ENCODE data around the gene GTF2F2.

Gene GTF2F2

GRCh38 chr13:45092663-45093062, 27.6 kb upstream of the GTF2F2 start:
- DNase-seq, result peak; percentile 56 to 92 (median 91)
- ChIA-PET POLR2A (no interaction called here), CTCF (no interaction called here)
- Histone ChIP-seq H3K4me1 (ENCODE audit: control extremely low read depth in 1 of 4, control insufficient read depth in 4 of 4, insufficient read depth in 4 of 4, low read length in 3 of 4) (peaks cover 0 to 10% (median 5%) of the 10 kb centered on the region in 4 experiments), H3K36me3 (ENCODE audit: control insufficient read depth in 4 of 4, insufficient read depth in 4 of 4, low read length in 3 of 4) (no peaks in the 10 kb centered on the region), H3K27me3 (replicated peaks in 2 of 5; ENCODE audit: control insufficient read depth in 4 of 5, insufficient read depth in 5 of 5, low read length in 4 of 5) (peaks cover 0 to 22% (median 7%) of the 10 kb centered on the region in 5 experiments), H3K4me3 (ENCODE audit: control insufficient read depth in 1 of 7, extremely low read depth in 1 of 7, insufficient read depth in 4 of 7, low read depth in 2 of 7, low read length in 6 of 7) (no peak overlapping the region), H3K27ac (ENCODE audit: insufficient read depth in 1 of 2, low read depth in 1 of 2, low read length in 2 of 2, poor library complexity in 1 of 2, severe bottlenecking in 2 of 2) (no peak overlapping the region), H3K9me3 (ENCODE audit: control extremely low read depth in 1 of 5, control insufficient read depth in 4 of 5, insufficient read depth in 2 of 5, low read depth in 1 of 5, low read length in 4 of 5) (no peaks in the 10 kb centered on the region)
- 0% methylated on average over 2 of the region's 2 CpGs for WGBS (ENCODE audit: insufficient coverage)

- peaks cover 0 to 4% (median 0%) of the 10 kb centered on the region in 5 experiments for H3K27me3 ChIP-seq (replicated peaks in 2 of 5; ENCODE audit: control insufficient read depth in 4 of 5, insufficient read depth in 5 of 5, low read length in 4 of 5)
- no peak overlapping the region for H3K4me3 ChIP-seq (ENCODE audit: control insufficient read depth in 1 of 7, extremely low read depth in 1 of 7, insufficient read depth in 4 of 7, low read depth in 2 of 7, low read length in 6 of 7)
- H3K9me3 ChIP-seq (ENCODE audit: control extremely low read depth in 1 of 5, control insufficient read depth in 4 of 5, insufficient read depth in 2 of 5, low read depth in 1 of 5, low read length in 4 of 5), result no peaks in the 10 kb centered on the region
- WGBS (ENCODE audit: insufficient coverage), result 91% methylated on average over 4 of the region's 5 CpGs
- H3K4me1 ChIP-seq (ENCODE audit: control extremely low read depth in 1 of 4, control insufficient read depth in 4 of 4, insufficient read depth in 4 of 4, low read length in 3 of 4), result no peaks in the 10 kb centered on the region
- no peaks in the 10 kb centered on the region for H3K36me3 ChIP-seq (ENCODE audit: control insufficient read depth in 4 of 4, insufficient read depth in 4 of 4, low read length in 3 of 4)
- DNase-seq, result no peak
- ChIA-PET POLR2A (no interaction called here), CTCF (no interaction called here)
- no peak overlapping the region for H3K27ac ChIP-seq (ENCODE audit: insufficient read depth in 1 of 2, low read depth in 1 of 2, low read length in 2 of 2, poor library complexity in 1 of 2, severe bottlenecking in 2 of 2)
Observed at GRCh38 chr13:45100573-45101262, 19.6 kb upstream of the GTF2F2 start.

- DNase-seq, result no peak
- no peaks in the 10 kb centered on the region for H3K27me3 ChIP-seq (replicated peaks in 2 of 5; ENCODE audit: control insufficient read depth in 4 of 5, insufficient read depth in 5 of 5, low read length in 4 of 5)
- H3K36me3 ChIP-seq (ENCODE audit: control insufficient read depth in 4 of 4, insufficient read depth in 4 of 4, low read length in 3 of 4), result no peaks in the 10 kb centered on the region
- WGBS (ENCODE audit: insufficient coverage), result 80% methylated on average over 1 of the region's 10 CpGs
- no peaks in the 10 kb centered on the region for H3K4me1 ChIP-seq (ENCODE audit: control extremely low read depth in 1 of 4, control insufficient read depth in 4 of 4, insufficient read depth in 4 of 4, low read length in 3 of 4)
- ChIA-PET POLR2A (interaction anchor here (0.6 kb wide), 2 partner anchors 45 to 118 kb away, joined by 3 to 5 read pairs; no protein-coding TSS in a partner anchor), CTCF (no interaction called here)
- H3K27ac ChIP-seq (ENCODE audit: insufficient read depth in 1 of 2, low read depth in 1 of 2, low read length in 2 of 2, poor library complexity in 1 of 2, severe bottlenecking in 2 of 2), result no peak overlapping the region
- H3K9me3 ChIP-seq (ENCODE audit: control extremely low read depth in 1 of 5, control insufficient read depth in 4 of 5, insufficient read depth in 2 of 5, low read depth in 1 of 5, low read length in 4 of 5), result no peaks in the 10 kb centered on the region
- no peak overlapping the region for H3K4me3 ChIP-seq (ENCODE audit: control insufficient read depth in 1 of 7, extremely low read depth in 1 of 7, insufficient read depth in 4 of 7, low read depth in 2 of 7, low read length in 6 of 7)
Observed at GRCh38 chr13:45101327-45102018, 18.8 kb upstream of the GTF2F2 start.

GRCh38 chr13:45102136-45102507, 18.2 kb upstream of the GTF2F2 start:
- Histone ChIP-seq H3K9me3 (ENCODE audit: control extremely low read depth in 1 of 5, control insufficient read depth in 4 of 5, insufficient read depth in 2 of 5, low read depth in 1 of 5, low read length in 4 of 5) (no peaks in the 10 kb centered on the region), H3K4me3 (ENCODE audit: control insufficient read depth in 1 of 7, extremely low read depth in 1 of 7, insufficient read depth in 4 of 7, low read depth in 2 of 7, low read length in 6 of 7) (no peak overlapping the region), H3K27me3 (replicated peaks in 2 of 5; ENCODE audit: control insufficient read depth in 4 of 5, insufficient read depth in 5 of 5, low read length in 4 of 5) (no peaks in the 10 kb centered on the region), H3K27ac (ENCODE audit: insufficient read depth in 1 of 2, low read depth in 1 of 2, low read length in 2 of 2, poor library complexity in 1 of 2, severe bottlenecking in 2 of 2) (no peak overlapping the region), H3K36me3 (ENCODE audit: control insufficient read depth in 4 of 4, insufficient read depth in 4 of 4, low read length in 3 of 4) (no peaks in the 10 kb centered on the region), H3K4me1 (ENCODE audit: control extremely low read depth in 1 of 4, control insufficient read depth in 4 of 4, insufficient read depth in 4 of 4, low read length in 3 of 4) (no peaks in the 10 kb centered on the region)
- ChIA-PET CTCF (no interaction called here), POLR2A (no interaction called here)
- DNase-seq, result no peak
- 98% methylated on average over 6 of the region's 6 CpGs for WGBS (ENCODE audit: insufficient coverage)

GRCh38 chr13:45103449-45103848, 16.9 kb upstream of the GTF2F2 start:
- Histone ChIP-seq H3K9me3 (ENCODE audit: control extremely low read depth in 1 of 5, control insufficient read depth in 4 of 5, insufficient read depth in 2 of 5, low read depth in 1 of 5, low read length in 4 of 5) (no peaks in the 10 kb centered on the region), H3K4me3 (ENCODE audit: control insufficient read depth in 1 of 7, extremely low read depth in 1 of 7, insufficient read depth in 4 of 7, low read depth in 2 of 7, low read length in 6 of 7) (no peak overlapping the region), H3K27me3 (replicated peaks in 2 of 5; ENCODE audit: control insufficient read depth in 4 of 5, insufficient read depth in 5 of 5, low read length in 4 of 5) (no peaks in the 10 kb centered on the region), H3K27ac (ENCODE audit: insufficient read depth in 1 of 2, low read depth in 1 of 2, low read length in 2 of 2, poor library complexity in 1 of 2, severe bottlenecking in 2 of 2) (no peak overlapping the region), H3K36me3 (ENCODE audit: control insufficient read depth in 4 of 4, insufficient read depth in 4 of 4, low read length in 3 of 4) (no peaks in the 10 kb centered on the region), H3K4me1 (ENCODE audit: control extremely low read depth in 1 of 4, control insufficient read depth in 4 of 4, insufficient read depth in 4 of 4, low read length in 3 of 4) (peaks cover 0 to 1% (median 0%) of the 10 kb centered on the region in 4 experiments)
- WGBS (ENCODE audit: insufficient coverage), result no CpG with 5 or more reads among the region's 2 CpGs
- CTCF ChIA-PET, result interaction anchor here (0.6 to 1.1 kb wide), 2 partner anchors 18 to 57 kb away, joined by 3 read pairs; no protein-coding TSS in a partner anchor
- POLR2A ChIA-PET, result no interaction called here
- DNase-seq, result no peak

GRCh38 chr13:45104261-45104660, 16.0 kb upstream of the GTF2F2 start:
- POLR2A ChIA-PET, result no interaction called here
- H3K27me3 ChIP-seq (replicated peaks in 2 of 5; ENCODE audit: control insufficient read depth in 4 of 5, insufficient read depth in 5 of 5, low read length in 4 of 5), result no peaks in the 10 kb centered on the region
- whole genome bisulfite sequencing (ENCODE audit: insufficient coverage), result 94% methylated on average over 2 of the region's 3 CpGs
- no peak for DNase-seq
- no peak overlapping the region for H3K27ac ChIP-seq (ENCODE audit: insufficient read depth in 1 of 2, low read depth in 1 of 2, low read length in 2 of 2, poor library complexity in 1 of 2, severe bottlenecking in 2 of 2)
- no peaks in the 10 kb centered on the region for H3K9me3 ChIP-seq (ENCODE audit: control extremely low read depth in 1 of 5, control insufficient read depth in 4 of 5, insufficient read depth in 2 of 5, low read depth in 1 of 5, low read length in 4 of 5)
- no peak overlapping the region for H3K4me3 ChIP-seq (ENCODE audit: control insufficient read depth in 1 of 7, extremely low read depth in 1 of 7, insufficient read depth in 4 of 7, low read depth in 2 of 7, low read length in 6 of 7)
- no peaks in the 10 kb centered on the region for H3K36me3 ChIP-seq (ENCODE audit: control insufficient read depth in 4 of 4, insufficient read depth in 4 of 4, low read length in 3 of 4)
- peaks cover 0 to 2% (median 0%) of the 10 kb centered on the region in 4 experiments for H3K4me1 ChIP-seq (ENCODE audit: control extremely low read depth in 1 of 4, control insufficient read depth in 4 of 4, insufficient read depth in 4 of 4, low read length in 3 of 4)
- CTCF ChIA-PET, result interaction anchor here (1.5 kb wide), 1 partner anchor 57 kb away, joined by 4 read pairs; no protein-coding TSS in a partner anchor

GRCh38 chr13:45105895-45106294, 14.4 kb upstream of the GTF2F2 start:
- Histone ChIP-seq H3K27me3 (replicated peaks in 2 of 5; ENCODE audit: control insufficient read depth in 4 of 5, insufficient read depth in 5 of 5, low read length in 4 of 5) (no peaks in the 10 kb centered on the region), H3K36me3 (ENCODE audit: control insufficient read depth in 4 of 4, insufficient read depth in 4 of 4, low read length in 3 of 4) (no peaks in the 10 kb centered on the region), H3K4me1 (ENCODE audit: control extremely low read depth in 1 of 4, control insufficient read depth in 4 of 4, insufficient read depth in 4 of 4, low read length in 3 of 4) (peaks cover 0 to 2% (median 0%) of the 10 kb centered on the region in 4 experiments), H3K27ac (ENCODE audit: insufficient read depth in 1 of 2, low read depth in 1 of 2, low read length in 2 of 2, poor library complexity in 1 of 2, severe bottlenecking in 2 of 2) (no peak overlapping the region), H3K4me3 (ENCODE audit: control insufficient read depth in 1 of 7, extremely low read depth in 1 of 7, insufficient read depth in 4 of 7, low read depth in 2 of 7, low read length in 6 of 7) (no peak overlapping the region), H3K9me3 (ENCODE audit: control extremely low read depth in 1 of 5, control insufficient read depth in 4 of 5, insufficient read depth in 2 of 5, low read depth in 1 of 5, low read length in 4 of 5) (no peaks in the 10 kb centered on the region)
- ChIA-PET POLR2A (no interaction called here), CTCF (interaction anchor here (1.5 kb wide), 1 partner anchor 59 kb away, joined by 4 read pairs; no protein-coding TSS in a partner anchor)
- WGBS (ENCODE audit: insufficient coverage), result 100% methylated on average over 3 of the region's 5 CpGs
- no peak for DNase-seq

Measured in common myeloid progenitor, CD34-positive (primary cell).